Loucy (cell line): ENCODE data around the gene CALCR.

ENCODE experiments used
- H2AFZ ChIP-seq: fragments of 200-600 bp; sonication (generic); 2 replicates; pipeline ENCODE4 v1.6.0; 2016; ENCODE audit warnings: antibody characterized with exemption, mild to moderate bottlenecking, low read length, moderate library complexity
- H3F3A ChIP-seq: fragments of 200-600 bp; 2 replicates; pipeline ENCODE4 v1.6.0; 2016; ENCODE audit warnings: antibody characterized with exemption, low read depth, mild to moderate bottlenecking
- H3K27me3 ChIP-seq: fragments of 200-600 bp; sonication (generic); 2 replicates; pipeline ENCODE4 v1.6.1; 2014; ENCODE audit warnings: low read length, mild to moderate bottlenecking; ENCODE audit not compliant: insufficient read depth, poor library complexity, severe bottlenecking
- H3K36me3 ChIP-seq: fragments of 200-600 bp; sonication (generic); 2 replicates; pipeline ENCODE4 v1.6.1; 2016; ENCODE audit warnings: low read length; ENCODE audit not compliant: insufficient read depth
- H3K4me1 ChIP-seq: fragments of 200-600 bp; sonication (generic); 2 replicates; pipeline ENCODE4 v1.5.1; 2014; ENCODE audit warnings: low read length, mild to moderate bottlenecking; ENCODE audit not compliant: insufficient read depth, poor library complexity, severe bottlenecking
- H3K4me2 ChIP-seq: fragments of 200-600 bp; sonication (generic); 2 replicates; pipeline ENCODE4 v1.6.0; 2014; ENCODE audit warnings: antibody characterized with exemption, low read length, low read depth, mild to moderate bottlenecking; ENCODE audit not compliant: poor library complexity, severe bottlenecking
- H3K4me3 ChIP-seq: fragments of 200-600 bp; sonication (generic); 2 replicates; pipeline ENCODE4 v1.5.1; 2014; ENCODE audit warnings: low read length, mild to moderate bottlenecking, mixed read lengths; ENCODE audit not compliant: poor library complexity, severe bottlenecking
- H3K79me2 ChIP-seq: fragments of 200-600 bp; sonication (generic); 2 replicates; pipeline ENCODE4 v1.6.1; 2014; ENCODE audit warnings: low read length; ENCODE audit not compliant: insufficient read depth
- H3K9ac ChIP-seq: fragments of 200-600 bp; sonication (generic); 2 replicates; pipeline ENCODE4 v1.6.0; 2014; ENCODE audit warnings: mild to moderate bottlenecking, low read depth, low read length, moderate library complexity; ENCODE audit not compliant: poor library complexity, severe bottlenecking
- H3K9me2 ChIP-seq: fragments of 200-600 bp; sonication (generic); replicated peaks from 2 replicates; pipeline ENCODE4 v1.6.1; 2016; ENCODE audit warnings: low read depth, low read length, mixed read lengths
- H3K9me3 ChIP-seq: fragments of 200-600 bp; sonication (generic); 2 replicates; pipeline ENCODE4 v1.6.1; 2014; ENCODE audit warnings: mild to moderate bottlenecking, antibody characterized with exemption, low read length, low read depth; ENCODE audit not compliant: insufficient read depth
- H4K20me1 ChIP-seq: fragments of 200-600 bp; sonication (generic); 2 replicates; pipeline ENCODE4 v1.6.0; 2014; ENCODE audit warnings: antibody characterized with exemption, low read length, mild to moderate bottlenecking; ENCODE audit not compliant: insufficient read depth, poor library complexity, severe bottlenecking
- EZH2phosphoT487 ChIP-seq: fragments of 200-600 bp; IDR thresholded peaks from 2 replicates; pipeline ENCODE4 v1.6.1; 2018; ENCODE audit warnings: antibody characterized with exemption, mild to moderate bottlenecking, moderate library complexity, borderline replicate concordance
- TF ChIP-seq, protein P1 (sequence below): fragments of 200-600 bp; sonication (generic); conservative IDR thresholded peaks from 2 replicates; pipeline ENCODE4 v1.5.1; 2014; ENCODE audit warnings: mild to moderate bottlenecking, antibody characterized with exemption, low read length

CALCR gene

DNA sequence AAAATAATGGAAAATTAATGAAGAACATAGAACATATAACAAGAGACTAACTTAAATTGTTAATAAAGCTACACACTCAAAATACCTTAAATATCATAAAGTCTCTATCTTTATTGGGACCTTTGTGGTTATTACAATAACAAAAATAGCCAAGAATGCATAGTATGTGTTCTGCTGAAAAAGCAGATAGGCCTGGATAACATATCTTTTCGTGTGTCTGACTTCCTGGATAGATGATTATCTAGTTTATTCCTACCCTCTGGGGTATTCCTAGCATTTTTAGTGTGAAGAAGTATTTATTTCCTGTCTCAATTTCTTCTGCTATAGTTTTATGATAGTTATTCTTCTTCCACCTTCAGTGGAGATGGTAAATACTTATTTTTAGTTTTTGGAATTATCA, 36.5 kb downstream of the CALCR start:
- no peaks in the 10 kb centered on the region for H4K20me1 ChIP-seq
- TF ChIP-seq EZH2phosphoT487: no peak
- TF ChIP-seq, protein P1, sequence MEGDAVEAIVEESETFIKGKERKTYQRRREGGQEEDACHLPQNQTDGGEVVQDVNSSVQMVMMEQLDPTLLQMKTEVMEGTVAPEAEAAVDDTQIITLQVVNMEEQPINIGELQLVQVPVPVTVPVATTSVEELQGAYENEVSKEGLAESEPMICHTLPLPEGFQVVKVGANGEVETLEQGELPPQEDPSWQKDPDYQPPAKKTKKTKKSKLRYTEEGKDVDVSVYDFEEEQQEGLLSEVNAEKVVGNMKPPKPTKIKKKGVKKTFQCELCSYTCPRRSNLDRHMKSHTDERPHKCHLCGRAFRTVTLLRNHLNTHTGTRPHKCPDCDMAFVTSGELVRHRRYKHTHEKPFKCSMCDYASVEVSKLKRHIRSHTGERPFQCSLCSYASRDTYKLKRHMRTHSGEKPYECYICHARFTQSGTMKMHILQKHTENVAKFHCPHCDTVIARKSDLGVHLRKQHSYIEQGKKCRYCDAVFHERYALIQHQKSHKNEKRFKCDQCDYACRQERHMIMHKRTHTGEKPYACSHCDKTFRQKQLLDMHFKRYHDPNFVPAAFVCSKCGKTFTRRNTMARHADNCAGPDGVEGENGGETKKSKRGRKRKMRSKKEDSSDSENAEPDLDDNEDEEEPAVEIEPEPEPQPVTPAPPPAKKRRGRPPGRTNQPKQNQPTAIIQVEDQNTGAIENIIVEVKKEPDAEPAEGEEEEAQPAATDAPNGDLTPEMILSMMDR: no peak
- H3K9me2 ChIP-seq: no peaks in the 10 kb centered on the region
- no peak overlapping the region for H3K9ac ChIP-seq
- H3K4me2 ChIP-seq: no peak overlapping the region
- H2AFZ ChIP-seq: no peak overlapping the region
- H3K9me3 ChIP-seq: no peaks in the 10 kb centered on the region
- H3K27me3 ChIP-seq: no peaks in the 10 kb centered on the region
- no peaks in the 10 kb centered on the region for H3F3A ChIP-seq
- no peaks in the 10 kb centered on the region for H3K36me3 ChIP-seq
- no peak overlapping the region for H3K4me3 ChIP-seq
- no peaks in the 10 kb centered on the region for H3K4me1 ChIP-seq
- no peaks in the 10 kb centered on the region for H3K79me2 ChIP-seq

DNA sequence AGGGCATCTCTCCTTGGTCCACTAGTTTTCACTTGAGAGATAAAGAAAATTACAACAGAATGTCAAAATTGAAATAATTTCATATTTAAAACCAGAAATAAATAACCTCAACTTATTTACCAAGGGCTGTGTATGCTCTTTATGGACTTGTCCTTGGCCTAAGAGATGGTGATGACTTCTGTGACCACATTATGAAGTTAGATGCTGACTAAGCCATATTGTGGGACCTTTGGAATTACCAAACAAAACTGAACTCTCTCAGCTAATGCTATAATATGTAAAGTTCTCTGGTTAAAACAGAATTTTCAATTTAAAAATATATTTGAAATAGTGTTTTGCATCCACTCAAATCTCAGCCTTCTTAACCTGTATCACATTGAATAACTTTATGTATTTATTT, 38.9 kb downstream of the CALCR start:
- Histone ChIP-seq H3K27me3 (no peaks in the 10 kb centered on the region), H3K9ac (no peak overlapping the region), H4K20me1 (no peaks in the 10 kb centered on the region), H2AFZ (no peak overlapping the region), H3K36me3 (no peaks in the 10 kb centered on the region), H3K4me1 (no peaks in the 10 kb centered on the region), H3K9me2 (no peaks in the 10 kb centered on the region), H3K4me2 (no peak overlapping the region), H3F3A (no peaks in the 10 kb centered on the region), H3K9me3 (no peaks in the 10 kb centered on the region), H3K79me2 (no peaks in the 10 kb centered on the region), H3K4me3 (no peak overlapping the region)
- TF ChIP-seq, protein P1: no peak

DNA sequence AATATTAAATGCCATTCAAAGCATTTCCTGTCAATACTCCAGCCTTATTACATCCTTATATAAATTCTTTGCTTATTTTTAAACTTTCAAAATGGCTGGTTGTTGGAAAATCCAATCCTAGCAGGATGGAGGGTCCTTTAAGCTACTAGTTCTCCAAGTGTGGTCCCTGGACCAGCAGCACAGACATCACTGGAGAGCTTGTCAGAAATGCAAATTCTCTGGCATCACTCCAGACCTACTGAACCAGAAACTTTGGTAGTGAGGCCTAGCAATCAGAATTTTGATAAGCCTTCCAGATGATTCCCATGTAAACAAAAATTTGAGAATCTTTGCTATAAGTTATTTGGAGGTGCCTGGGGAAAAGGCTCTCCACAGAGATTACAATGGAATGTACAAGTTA, 43.8 kb downstream of the CALCR start:
- Histone ChIP-seq H2AFZ (no peak overlapping the region), H3K4me2 (no peak overlapping the region), H3K79me2 (no peaks in the 10 kb centered on the region), H3K4me1 (no peaks in the 10 kb centered on the region), H3K4me3 (no peak overlapping the region), H3K9me3 (no peaks in the 10 kb centered on the region), H3K9ac (no peak overlapping the region), H3K27me3 (no peaks in the 10 kb centered on the region), H3K9me2 (no peaks in the 10 kb centered on the region), H3K36me3 (no peaks in the 10 kb centered on the region), H4K20me1 (no peaks in the 10 kb centered on the region), H3F3A (no peaks in the 10 kb centered on the region)
- TF ChIP-seq EZH2phosphoT487: no peak
- TF ChIP-seq, protein P1: no peak
